HEK293 (cell line): ENCODE results near the gene SMURF1.

Experiments
- ZBTB7A ChIP-seq: fragments of 450-650 bp; formaldehyde crosslinking; IDR thresholded peaks from 2 replicates; pipeline ENCODE4 v1.5.1; 2016; ENCODE audit warnings: low read depth, missing biosample characterization, missing genetic modification characterization
- ZNF544 ChIP-seq: fragments of 450-650 bp; formaldehyde crosslinking; IDR thresholded peaks from 2 replicates; pipeline ENCODE4 v1.5.0; 2017; ENCODE audit warnings: missing biosample characterization, missing genetic modification characterization
- ZNF561 ChIP-seq: fragments of 450-650 bp; IDR thresholded peaks from 2 replicates; pipeline ENCODE4 v1.5.1; 2018; ENCODE audit warnings: missing biosample characterization, missing genetic modification characterization, borderline replicate concordance
- TF ChIP-seq, protein P1 (sequence below): fragments of 450-650 bp; formaldehyde crosslinking; IDR thresholded peaks from 2 replicates; pipeline ENCODE4 v1.5.1; 2017; ENCODE audit warnings: missing biosample characterization, missing genetic modification characterization
- TF ChIP-seq, protein P2 (sequence below): fragments of 450-650 bp; formaldehyde crosslinking; IDR thresholded peaks from 2 replicates; pipeline ENCODE4 v1.5.1; 2016; ENCODE audit warnings: missing biosample characterization, missing genetic modification characterization
- TF ChIP-seq, protein P3 (sequence below): fragments of 450-650 bp; formaldehyde crosslinking; IDR thresholded peaks from 2 replicates; pipeline ENCODE4 v1.5.1; 2016; ENCODE audit warnings: missing biosample characterization, missing genetic modification characterization
- TF ChIP-seq, protein P4 (sequence below): fragments of 450-650 bp; formaldehyde crosslinking; conservative IDR thresholded peaks from 2 replicates; pipeline ENCODE4 v1.5.1; 2016; ENCODE audit warnings: low read depth, missing biosample characterization, missing genetic modification characterization
- TF ChIP-seq, protein P5 (sequence below): fragments of 450-650 bp; formaldehyde crosslinking; IDR thresholded peaks from 2 replicates; pipeline ENCODE4 v1.5.1; 2017; ENCODE audit warnings: missing biosample characterization, mild to moderate bottlenecking, missing genetic modification characterization, moderate library complexity

DNA sequence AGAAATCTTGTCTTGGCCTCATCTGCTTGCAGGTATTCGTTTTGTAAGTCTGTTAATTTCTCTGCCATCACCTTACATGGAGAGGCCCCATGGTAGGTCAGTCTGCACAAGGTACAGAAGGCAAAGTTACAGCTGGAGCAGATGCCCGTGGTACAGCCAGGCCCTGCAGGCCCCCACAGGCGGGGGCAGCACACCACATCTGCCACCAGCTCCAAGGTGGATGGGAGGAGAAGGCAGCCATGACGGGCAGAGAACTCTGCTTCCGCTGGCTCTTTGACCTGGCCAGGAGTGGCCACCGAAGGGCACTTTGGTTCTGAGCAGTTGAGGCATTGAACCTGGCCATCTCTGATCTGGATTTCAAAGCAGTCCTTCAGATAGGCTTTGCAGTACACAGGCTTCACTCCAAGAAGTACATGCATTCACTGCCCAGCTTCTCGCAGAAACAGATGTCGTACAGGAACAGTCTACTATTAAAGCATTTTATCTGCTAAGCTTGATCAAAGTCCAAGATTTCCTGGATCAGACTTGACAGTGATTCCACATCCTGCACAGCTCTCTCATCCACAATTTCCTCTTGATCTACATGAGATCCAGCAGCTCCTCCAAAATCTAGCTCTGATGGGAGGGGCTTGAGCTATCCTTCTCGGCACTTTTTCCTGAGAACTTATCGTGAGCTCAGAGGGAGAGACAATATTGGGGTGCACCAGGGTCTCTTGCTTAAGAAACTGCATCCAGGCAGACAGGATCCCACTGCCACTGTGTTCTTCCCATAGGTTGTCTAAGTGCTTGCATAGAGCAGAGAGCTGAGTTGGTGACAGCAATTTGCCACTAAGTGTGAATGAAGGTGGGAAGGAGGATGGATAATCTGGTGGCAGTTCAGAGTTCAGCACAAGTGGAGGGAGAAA is 144.8 kb downstream of the SMURF1 start:
- TF ChIP-seq, protein P1, sequence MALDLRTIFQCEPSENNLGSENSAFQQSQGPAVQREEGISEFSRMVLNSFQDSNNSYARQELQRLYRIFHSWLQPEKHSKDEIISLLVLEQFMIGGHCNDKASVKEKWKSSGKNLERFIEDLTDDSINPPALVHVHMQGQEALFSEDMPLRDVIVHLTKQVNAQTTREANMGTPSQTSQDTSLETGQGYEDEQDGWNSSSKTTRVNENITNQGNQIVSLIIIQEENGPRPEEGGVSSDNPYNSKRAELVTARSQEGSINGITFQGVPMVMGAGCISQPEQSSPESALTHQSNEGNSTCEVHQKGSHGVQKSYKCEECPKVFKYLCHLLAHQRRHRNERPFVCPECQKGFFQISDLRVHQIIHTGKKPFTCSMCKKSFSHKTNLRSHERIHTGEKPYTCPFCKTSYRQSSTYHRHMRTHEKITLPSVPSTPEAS (tag by site-specific recombination), result no peak
- TF ChIP-seq, protein P2, sequence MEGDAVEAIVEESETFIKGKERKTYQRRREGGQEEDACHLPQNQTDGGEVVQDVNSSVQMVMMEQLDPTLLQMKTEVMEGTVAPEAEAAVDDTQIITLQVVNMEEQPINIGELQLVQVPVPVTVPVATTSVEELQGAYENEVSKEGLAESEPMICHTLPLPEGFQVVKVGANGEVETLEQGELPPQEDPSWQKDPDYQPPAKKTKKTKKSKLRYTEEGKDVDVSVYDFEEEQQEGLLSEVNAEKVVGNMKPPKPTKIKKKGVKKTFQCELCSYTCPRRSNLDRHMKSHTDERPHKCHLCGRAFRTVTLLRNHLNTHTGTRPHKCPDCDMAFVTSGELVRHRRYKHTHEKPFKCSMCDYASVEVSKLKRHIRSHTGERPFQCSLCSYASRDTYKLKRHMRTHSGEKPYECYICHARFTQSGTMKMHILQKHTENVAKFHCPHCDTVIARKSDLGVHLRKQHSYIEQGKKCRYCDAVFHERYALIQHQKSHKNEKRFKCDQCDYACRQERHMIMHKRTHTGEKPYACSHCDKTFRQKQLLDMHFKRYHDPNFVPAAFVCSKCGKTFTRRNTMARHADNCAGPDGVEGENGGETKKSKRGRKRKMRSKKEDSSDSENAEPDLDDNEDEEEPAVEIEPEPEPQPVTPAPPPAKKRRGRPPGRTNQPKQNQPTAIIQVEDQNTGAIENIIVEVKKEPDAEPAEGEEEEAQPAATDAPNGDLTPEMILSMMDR (tag by site-specific recombination), result no peak
- TF ChIP-seq ZNF561 (tag by site-specific recombination) (no peak), ZNF544 (no peak), ZBTB7A (tag by site-specific recombination) (no peak)
- TF ChIP-seq, protein P3, sequence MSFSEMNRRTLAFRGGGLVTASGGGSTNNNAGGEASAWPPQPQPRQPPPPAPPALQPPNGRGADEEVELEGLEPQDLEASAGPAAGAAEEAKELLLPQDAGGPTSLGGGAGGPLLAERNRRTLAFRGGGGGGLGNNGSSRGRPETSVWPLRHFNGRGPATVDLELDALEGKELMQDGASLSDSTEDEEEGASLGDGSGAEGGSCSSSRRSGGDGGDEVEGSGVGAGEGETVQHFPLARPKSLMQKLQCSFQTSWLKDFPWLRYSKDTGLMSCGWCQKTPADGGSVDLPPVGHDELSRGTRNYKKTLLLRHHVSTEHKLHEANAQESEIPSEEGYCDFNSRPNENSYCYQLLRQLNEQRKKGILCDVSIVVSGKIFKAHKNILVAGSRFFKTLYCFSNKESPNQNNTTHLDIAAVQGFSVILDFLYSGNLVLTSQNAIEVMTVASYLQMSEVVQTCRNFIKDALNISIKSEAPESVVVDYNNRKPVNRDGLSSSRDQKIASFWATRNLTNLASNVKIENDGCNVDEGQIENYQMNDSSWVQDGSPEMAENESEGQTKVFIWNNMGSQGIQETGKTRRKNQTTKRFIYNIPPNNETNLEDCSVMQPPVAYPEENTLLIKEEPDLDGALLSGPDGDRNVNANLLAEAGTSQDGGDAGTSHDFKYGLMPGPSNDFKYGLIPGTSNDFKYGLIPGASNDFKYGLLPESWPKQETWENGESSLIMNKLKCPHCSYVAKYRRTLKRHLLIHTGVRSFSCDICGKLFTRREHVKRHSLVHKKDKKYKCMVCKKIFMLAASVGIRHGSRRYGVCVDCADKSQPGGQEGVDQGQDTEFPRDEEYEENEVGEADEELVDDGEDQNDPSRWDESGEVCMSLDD, result no peak
- TF ChIP-seq, protein P4, sequence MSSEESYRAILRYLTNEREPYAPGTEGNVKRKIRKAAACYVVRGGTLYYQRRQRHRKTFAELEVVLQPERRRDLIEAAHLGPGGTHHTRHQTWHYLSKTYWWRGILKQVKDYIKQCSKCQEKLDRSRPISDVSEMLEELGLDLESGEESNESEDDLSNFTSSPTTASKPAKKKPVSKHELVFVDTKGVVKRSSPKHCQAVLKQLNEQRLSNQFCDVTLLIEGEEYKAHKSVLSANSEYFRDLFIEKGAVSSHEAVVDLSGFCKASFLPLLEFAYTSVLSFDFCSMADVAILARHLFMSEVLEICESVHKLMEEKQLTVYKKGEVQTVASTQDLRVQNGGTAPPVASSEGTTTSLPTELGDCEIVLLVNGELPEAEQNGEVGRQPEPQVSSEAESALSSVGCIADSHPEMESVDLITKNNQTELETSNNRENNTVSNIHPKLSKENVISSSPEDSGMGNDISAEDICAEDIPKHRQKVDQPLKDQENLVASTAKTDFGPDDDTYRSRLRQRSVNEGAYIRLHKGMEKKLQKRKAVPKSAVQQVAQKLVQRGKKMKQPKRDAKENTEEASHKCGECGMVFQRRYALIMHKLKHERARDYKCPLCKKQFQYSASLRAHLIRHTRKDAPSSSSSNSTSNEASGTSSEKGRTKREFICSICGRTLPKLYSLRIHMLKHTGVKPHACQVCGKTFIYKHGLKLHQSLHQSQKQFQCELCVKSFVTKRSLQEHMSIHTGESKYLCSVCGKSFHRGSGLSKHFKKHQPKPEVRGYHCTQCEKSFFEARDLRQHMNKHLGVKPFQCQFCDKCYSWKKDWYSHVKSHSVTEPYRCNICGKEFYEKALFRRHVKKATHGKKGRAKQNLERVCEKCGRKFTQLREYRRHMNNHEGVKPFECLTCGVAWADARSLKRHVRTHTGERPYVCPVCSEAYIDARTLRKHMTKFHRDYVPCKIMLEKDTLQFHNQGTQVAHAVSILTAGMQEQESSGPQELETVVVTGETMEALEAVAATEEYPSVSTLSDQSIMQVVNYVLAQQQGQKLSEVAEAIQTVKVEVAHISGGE (tag by site-specific recombination), result no peak
- TF ChIP-seq, protein P5, sequence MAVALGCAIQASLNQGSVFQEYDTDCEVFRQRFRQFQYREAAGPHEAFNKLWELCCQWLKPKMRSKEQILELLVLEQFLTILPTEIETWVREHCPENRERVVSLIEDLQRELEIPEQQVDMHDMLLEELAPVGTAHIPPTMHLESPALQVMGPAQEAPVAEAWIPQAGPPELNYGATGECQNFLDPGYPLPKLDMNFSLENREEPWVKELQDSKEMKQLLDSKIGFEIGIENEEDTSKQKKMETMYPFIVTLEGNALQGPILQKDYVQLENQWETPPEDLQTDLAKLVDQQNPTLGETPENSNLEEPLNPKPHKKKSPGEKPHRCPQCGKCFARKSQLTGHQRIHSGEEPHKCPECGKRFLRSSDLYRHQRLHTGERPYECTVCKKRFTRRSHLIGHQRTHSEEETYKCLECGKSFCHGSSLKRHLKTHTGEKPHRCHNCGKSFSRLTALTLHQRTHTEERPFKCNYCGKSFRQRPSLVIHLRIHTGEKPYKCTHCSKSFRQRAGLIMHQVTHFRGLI, result no peak
